GM21367 (cell line): ENCODE measurements around the gene ME3.

ENCODE experiments used
- ATAC-seq: cut with Tn5 transposase; IDR thresholded peaks from one replicate; pipeline ENCODE4 v1.9.1; 2021; ENCODE audit not compliant: unreplicated experiment

The ME3 gene

DNA sequence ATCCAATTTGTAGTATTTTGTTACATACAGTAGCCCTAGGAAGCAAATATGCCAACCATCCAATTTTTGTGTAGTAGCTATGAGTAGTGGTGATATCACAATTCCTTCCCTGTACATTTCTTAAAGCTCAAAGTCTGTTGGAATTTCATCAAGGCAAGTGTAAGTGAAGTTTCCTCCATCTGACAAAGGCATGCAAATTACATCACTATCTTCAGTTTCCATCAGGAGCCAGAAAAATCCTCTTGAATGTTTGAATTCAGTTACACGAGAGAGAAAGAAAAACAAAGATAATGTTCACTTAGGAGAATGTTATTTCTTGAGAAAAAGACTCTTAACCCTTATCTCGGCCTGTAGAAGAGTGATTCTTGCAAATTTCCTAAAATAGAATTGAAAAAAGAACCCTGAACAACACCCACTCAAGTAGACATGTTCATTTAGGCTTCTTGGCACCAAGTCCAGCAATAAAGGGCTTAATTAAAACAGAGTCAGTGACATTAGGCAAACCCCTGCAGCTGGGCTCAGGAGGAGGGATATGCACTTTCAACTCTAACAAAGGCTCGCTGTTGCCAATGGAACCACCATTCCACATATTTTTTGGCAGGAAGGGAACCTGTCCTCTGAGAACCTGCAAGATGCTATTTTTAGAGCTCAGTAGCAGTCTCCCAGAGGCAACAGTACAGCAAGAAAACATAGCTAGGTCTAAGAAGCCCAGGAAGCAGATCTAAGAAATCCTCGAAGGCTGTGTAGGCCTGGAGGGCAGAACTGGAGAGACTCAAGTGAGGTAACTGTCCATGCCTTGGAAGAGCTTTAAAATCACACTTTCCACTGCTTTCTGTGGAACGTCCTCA lies 153.1 kb downstream of the ME3 start:
- no peak for ATAC-seq

- no peak for ATAC-seq
Observed at GRCh38 chr11:86518211-86518610, 154.2 kb downstream of the ME3 start.

DNA sequence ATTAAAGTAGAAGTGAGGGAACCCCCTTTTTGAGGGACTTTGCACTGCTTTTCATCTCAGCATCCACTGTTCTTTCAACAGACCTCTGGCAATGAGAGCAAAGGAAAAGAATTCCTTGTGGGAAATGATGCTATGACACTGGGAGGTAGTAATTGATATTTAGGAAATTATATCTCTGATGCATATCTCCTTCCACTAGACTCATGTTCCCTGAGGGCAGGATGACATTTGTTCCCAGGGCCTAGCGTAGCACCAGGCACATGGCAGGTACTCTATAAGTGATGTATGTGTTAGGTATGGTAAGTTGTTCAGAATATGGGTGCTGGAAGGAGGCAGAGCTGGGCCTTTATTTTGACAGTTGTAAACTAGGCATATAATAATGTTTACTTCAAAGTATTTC lies 154.9 kb downstream of the ME3 start:
- ATAC-seq: no peak

DNA sequence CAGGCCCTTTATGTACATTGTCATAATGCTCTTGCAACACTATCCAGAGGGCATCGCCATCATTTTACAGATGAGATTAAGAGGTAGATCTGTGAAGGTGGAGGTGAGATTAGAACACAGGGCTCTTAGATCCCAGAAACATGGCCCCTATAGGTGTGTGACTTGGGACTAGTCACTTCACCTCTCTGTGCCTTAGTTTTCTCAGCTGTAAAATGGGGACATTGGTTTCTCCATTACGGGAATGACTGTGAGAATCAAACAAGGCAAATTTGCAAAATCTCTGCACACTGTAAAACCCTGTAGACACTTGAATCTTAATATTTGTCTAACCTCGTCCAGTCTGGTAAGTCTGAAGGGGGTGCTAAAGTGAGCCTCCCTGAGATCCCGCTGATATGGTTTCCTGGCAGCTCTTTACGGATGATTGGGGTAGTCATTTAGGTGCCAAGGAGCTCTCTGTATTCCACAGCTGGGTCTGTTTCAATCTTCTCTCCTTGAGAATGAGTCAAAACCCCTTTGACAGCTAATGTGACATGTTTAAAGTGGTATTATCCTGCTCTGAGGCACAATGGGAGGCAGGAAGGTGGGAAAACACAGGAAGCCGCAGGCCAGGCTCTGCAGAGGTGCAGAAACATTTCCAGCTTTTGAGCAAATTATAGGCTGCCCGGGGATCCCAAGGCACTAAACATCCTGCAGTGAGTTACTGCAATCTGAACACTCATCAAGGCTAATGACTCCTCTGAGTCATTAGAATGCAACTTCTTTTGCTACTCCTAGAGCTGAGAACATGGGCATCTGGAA lies 156.9 kb downstream of the ME3 start:
- no peak for ATAC-seq

- ATAC-seq: peak; percentile 44
Observed at GRCh38 chr11:86514453-86514852, 158.0 kb downstream of the ME3 start.

GRCh38 chr11:86513746-86514373 lies 158.6 kb downstream of the ME3 start:
- no peak for ATAC-seq

DNA sequence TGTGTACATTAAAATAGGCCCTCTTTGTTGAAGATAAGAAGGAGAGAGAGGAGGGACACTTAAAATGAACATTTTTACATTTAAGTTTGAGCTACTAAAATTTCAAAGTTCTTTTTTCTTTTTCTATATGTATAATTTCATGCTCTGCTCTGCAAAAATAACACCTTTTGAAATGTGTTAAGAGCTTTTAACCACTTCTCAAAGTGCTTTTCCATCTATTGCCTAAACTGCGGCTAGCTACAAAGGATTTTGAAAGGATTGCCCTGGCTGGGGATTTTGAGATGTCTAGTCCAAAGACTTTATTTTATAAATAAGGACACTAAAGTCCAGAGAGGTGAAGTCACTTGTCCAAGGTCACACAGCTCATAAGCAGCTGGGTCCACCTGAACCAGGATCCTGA lies 159.3 kb downstream of the ME3 start:
- ATAC-seq: no peak

GRCh38 chr11:86511086-86511551 lies 161.3 kb downstream of the ME3 start:
- ATAC-seq: peak; percentile 71

DNA sequence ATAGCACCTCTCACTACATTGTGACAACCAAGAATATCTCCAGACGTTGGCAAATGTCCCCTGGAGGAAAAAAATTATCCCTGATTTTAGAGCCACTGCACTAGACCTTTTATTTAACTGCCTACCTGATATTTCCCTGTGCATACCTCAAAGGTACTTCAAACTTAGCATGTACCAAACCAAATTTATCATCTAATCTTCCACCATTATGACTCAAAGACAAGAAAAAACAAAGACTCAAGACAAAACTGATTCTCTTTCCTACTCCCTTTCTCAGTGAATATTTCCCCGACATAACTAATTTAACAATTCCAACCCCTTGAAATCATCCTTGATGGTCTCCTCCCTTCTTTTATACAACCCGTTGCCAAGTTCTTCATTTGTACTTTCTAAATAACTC lies 161.7 kb downstream of the ME3 start:
- ATAC-seq: no peak

- no peak for ATAC-seq
Observed at GRCh38 chr11:86510097-86510496, 162.3 kb downstream of the ME3 start.

- ATAC-seq: no peak
Observed at GRCh38 chr11:86509588-86509974, 162.8 kb downstream of the ME3 start.

DNA sequence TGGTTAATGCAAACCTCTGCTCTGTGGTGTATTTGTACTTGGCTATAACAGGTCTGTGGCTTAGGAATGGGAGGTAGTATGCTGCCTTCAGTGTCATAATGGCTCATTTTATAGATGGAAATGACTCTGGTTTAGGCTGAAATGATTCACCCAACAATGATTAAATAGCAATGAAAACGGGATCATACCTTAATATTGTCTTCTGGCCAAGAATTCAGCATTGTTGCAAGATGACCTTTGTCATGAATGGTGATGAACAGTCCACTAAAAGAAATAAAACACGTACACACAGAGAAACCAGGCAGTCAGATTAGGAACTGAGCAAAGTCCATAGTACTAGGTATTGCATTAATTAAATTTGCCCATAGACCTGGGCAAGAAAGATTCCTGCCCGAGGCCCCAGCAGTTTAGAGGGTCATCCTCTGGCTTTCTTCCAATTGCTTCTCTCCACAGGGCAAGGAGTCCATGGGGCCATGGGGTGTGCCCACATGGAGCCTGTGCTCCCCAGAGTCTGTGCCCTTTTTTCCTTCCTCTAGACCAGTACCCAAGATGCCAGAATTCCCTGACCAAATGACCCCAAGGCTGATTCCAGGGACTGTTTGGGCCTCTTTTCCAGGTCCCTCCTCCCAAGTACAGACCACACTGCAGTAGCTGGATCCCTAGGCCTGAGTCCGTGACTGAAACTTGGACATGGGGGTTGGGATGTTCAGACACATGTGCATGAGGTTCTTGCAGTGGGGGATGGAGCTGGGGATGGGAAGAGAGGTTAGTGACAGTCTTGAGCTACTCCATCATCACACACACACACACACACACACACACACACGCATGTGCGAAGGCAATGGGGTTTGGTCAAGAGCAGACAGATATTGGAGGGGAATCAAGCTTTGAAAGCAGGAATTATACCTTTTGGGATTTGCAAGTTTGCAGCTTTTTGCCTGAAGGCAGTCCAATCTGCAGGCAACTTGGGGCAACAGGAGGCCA lies 163.5 kb downstream of the ME3 start:
- no peak for ATAC-seq

- no peak for ATAC-seq
Observed at GRCh38 chr11:86507249-86507845, 165.1 kb downstream of the ME3 start.

DNA sequence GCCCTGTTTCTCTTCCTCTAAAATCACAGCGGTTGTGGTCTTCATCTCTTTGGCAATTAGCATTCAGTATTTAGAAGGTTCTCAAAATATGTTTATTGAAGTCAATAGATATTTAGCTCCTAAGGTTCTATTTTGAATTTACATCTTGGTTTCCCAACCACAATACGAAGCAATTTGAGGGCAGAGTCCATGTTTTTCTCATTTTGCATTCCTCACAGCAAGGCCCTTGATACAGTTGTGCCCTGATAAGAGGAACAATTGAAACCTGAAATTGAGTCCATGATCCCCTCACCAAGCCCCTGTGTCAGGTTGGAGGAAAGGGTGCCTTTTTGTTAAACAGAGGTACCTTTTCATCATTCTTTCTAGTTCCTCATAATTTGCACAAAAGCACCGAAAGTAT lies 166.2 kb downstream of the ME3 start:
- no peak for ATAC-seq

DNA sequence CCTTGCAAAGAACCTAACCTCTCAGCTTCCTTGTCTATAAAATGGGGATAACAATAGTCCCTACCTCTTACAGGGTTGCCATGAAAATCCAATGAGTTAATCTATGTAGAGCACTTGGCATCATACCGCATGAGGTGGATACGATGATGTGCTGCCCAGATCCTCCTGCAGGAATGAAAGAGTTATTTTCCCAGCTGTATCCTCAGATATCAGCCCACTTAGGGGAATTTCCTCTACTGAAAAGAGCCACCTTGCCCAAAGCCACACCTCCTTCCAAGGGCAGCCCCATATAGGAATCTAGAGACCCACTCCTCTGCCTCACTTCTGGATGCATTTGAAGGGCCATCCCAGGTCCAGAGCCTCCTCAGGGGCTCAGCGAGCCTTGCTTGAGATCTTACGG lies 169.3 kb downstream of the ME3 start:
- no peak for ATAC-seq

DNA sequence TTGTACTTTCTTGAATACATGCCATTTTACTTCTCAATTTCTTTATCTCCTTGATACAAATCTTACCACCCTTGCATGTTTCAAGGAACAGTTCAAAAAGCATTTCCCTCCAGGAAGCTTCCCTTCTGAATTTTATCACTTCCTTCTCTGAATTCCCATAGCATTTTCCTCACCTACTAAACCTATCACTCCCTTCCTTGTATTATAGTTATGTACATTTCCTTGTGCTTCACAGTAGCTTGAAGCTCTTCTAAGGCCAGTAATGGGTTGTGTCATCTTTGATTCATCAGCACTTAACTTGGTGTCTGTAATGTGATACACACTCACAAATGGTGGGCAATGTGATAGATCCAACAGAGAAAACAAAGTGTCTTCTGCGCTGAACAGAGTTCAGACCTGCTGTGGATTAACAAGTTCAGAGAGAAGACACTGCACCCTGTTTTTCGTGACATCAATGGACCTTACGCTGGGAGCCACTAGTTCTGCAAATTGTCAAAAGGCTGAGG lies 170.2 kb downstream of the ME3 start:
- no peak for ATAC-seq

- no peak for ATAC-seq
Observed at GRCh38 chr11:86500500-86501140, 171.8 kb downstream of the ME3 start.

DNA sequence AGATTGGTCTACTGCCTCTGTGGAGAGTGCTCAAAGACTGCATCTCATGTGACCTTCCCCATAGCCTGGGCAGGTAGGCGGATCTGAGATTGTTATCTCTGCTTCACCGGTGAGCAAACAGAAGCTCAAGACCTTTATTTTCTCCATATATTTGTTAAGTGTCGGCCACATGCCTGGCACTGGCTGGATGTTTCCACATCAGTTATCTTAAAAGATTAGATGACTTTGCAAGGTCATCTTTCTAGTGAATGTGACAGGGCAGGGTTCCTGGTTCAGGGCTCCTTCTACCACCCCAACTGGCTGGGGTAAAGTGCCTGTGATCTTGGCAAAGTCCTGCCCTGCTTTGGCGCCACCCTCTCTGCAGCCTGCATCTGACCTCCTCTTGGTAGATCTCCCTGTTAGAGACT lies 172.7 kb downstream of the ME3 start:
- ATAC-seq: no peak

GRCh38 chr11:86497836-86498235 lies 174.6 kb downstream of the ME3 start:
- ATAC-seq: no peak
